Kidney capillary endothelial cell (primary cell): ENCODE results near the gene PEX3.

Experiments used
- DNase-seq: peaks from one replicate; pipeline ENCODE4 v3.0.0-alpha.2; 2018; ENCODE audit warnings: low spot score

PEX3 gene

DNA sequence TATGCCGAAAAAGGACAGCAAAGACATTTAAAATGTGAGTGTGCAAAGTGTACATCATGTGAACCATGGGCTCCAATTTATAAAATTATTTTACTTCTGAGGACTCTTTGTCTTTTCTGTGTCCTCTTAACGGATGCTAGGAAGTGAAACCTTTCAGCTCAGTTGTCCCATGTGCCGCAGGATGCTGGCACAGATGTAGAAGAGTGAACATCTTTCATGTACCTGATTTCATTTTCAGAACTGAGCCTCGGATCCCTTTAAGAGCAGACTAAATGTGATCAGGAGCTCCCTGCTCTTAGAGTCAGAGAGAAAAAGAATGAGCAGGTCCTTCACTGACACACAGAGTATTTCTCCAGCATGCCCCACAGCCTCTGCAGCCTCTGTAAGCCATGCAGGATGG, 88.5 kb downstream of the PEX3 start:
- DNase-seq: no peak

DNA sequence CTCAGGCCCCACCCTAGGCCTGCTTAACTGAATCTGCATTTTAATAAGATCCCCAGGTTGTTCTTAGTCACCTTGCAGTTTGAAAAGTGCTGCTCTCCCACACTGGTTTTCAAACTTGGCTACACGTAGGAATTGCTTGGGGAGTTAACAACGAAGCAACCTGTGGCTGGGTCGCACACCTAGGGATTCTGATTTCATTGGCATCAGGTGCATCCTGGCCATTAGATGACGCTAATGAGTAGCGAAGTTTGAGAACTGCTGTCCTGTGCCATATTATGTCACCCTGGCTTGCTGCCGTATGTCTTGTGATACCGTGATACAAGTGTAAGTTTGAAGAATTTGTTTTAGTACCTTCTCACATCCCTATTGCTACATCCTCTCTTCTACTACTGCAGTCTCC, 89.1 kb downstream of the PEX3 start:
- no peak for DNase-seq

DNA sequence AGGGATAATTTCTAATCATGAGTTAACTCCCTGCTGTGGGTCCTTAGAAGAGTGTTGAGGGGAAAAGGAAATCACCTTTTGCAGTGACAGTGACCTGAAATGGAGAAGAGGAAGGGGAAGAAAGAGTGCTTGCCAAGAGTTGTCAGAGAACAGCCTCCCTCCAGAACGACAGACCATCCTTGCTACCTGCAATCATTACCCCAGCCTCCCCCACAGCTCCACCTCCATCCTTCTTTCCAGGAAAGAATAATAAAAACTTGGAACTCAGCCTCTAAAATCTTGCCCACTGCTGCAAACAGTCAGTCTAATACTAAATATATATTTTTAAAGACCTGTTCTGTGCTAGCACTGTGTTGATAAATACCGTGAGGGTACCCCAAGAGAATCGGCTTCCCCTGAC, 89.6 kb downstream of the PEX3 start:
- no peak for DNase-seq
